SK-N-SH treated with all-trans-retinoic acid at 6 μM for 48 hours (cell line): ENCODE data around the gene ENTPD7.
"Not testable (repeated sequence)": the region's sequence is repeated elsewhere in the genome, so short reads cannot be mapped to it uniquely, and the experiment has no call there.

ENCODE experiments used
- ATAC-seq: fragments of 200-7000 bp; cut with Tn5 transposase; 3 replicates; pipeline ENCODE4 v1.9.1; 2020; ENCODE audit warnings: mild to moderate bottlenecking, moderate library complexity
- BACH2 ChIP-seq: fragments of 250-450 bp; sonication (Bioruptor Pico); IDR thresholded peaks from 2 replicates; pipeline ENCODE4 v1.9.0; 2021; ENCODE audit warnings: mild to moderate bottlenecking, borderline replicate concordance
- CREB5 ChIP-seq: fragments of 250-450 bp; sonication (Bioruptor Pico); IDR thresholded peaks from 2 replicates; pipeline ENCODE4 v1.5.1; 2020; ENCODE audit warnings: low read depth, mild to moderate bottlenecking, moderate library complexity
- CSDC2 ChIP-seq: fragments of 250-450 bp; sonication (Bioruptor Pico); IDR thresholded peaks from 2 replicates; pipeline ENCODE4 v1.5.0; 2020; ENCODE audit warnings: mild to moderate bottlenecking, moderate library complexity
- CSRNP3 ChIP-seq: fragments of 250-450 bp; sonication (Bioruptor Pico); IDR thresholded peaks from 2 replicates; pipeline ENCODE4 v1.5.1; 2021; ENCODE audit warnings: mild to moderate bottlenecking, moderate library complexity
- ESRRG ChIP-seq: fragments of 250-450 bp; sonication (Bioruptor Pico); IDR thresholded peaks from 2 replicates; pipeline ENCODE4 v1.6.1; 2021; ENCODE audit warnings: mild to moderate bottlenecking
- GLIS3 ChIP-seq: fragments of 250-450 bp; sonication (Bioruptor Pico); IDR thresholded peaks from 2 replicates; pipeline ENCODE4 v1.5.0; 2020; ENCODE audit warnings: mild to moderate bottlenecking, moderate library complexity
- ISL1 ChIP-seq: fragments of 250-450 bp; sonication (Bioruptor Pico); IDR thresholded peaks from 2 replicates; pipeline ENCODE4 v2.1.2; 2022; ENCODE audit warnings: mild to moderate bottlenecking, moderate library complexity
- PATZ1 ChIP-seq: fragments of 250-450 bp; sonication (Bioruptor Pico); IDR thresholded peaks from 2 replicates; pipeline ENCODE4 v1.8.0; 2020; ENCODE audit warnings: mild to moderate bottlenecking, moderate library complexity, borderline replicate concordance
- POU6F1 ChIP-seq: fragments of 250-450 bp; sonication (Bioruptor Pico); IDR thresholded peaks from 2 replicates; pipeline ENCODE4 v1.8.0; 2021; ENCODE audit warnings: low read depth, mild to moderate bottlenecking, moderate library complexity, borderline replicate concordance
- PPARA ChIP-seq: fragments of 250-450 bp; sonication (Bioruptor Pico); IDR thresholded peaks from 2 replicates; pipeline ENCODE4 v1.5.0; 2020; ENCODE audit warnings: mild to moderate bottlenecking, borderline replicate concordance
- RARB ChIP-seq: fragments of 250-450 bp; sonication (Bioruptor Pico); IDR thresholded peaks from 2 replicates; pipeline ENCODE4 v1.8.0; 2021; ENCODE audit warnings: mild to moderate bottlenecking, moderate library complexity
- SNAI2 ChIP-seq: fragments of 250-450 bp; sonication (Bioruptor Pico); IDR thresholded peaks from 2 replicates; pipeline ENCODE4 v1.5.0; 2020; ENCODE audit warnings: mild to moderate bottlenecking, moderate library complexity
- TSHZ2 ChIP-seq: fragments of 250-450 bp; sonication (Bioruptor Pico); IDR thresholded peaks from 2 replicates; pipeline ENCODE4 v1.5.0; 2020; ENCODE audit warnings: mild to moderate bottlenecking, moderate library complexity
- ZC3H10 ChIP-seq: fragments of 250-450 bp; sonication (Bioruptor Pico); IDR thresholded peaks from 2 replicates; pipeline ENCODE4 v1.5.1; 2021; ENCODE audit warnings: mild to moderate bottlenecking, moderate library complexity
- ZFP3 ChIP-seq: fragments of 250-450 bp; sonication (Bioruptor Pico); IDR thresholded peaks from 2 replicates; pipeline ENCODE4 v1.5.0; 2020; ENCODE audit warnings: mild to moderate bottlenecking, moderate library complexity
- ZFP30 ChIP-seq: fragments of 450-650 bp; formaldehyde crosslinking; IDR thresholded peaks from 2 replicates; pipeline ENCODE4 v1.5.0; 2022; ENCODE audit warnings: mild to moderate bottlenecking, moderate library complexity
- ZNF565 ChIP-seq: fragments of 450-650 bp; formaldehyde crosslinking; conservative IDR thresholded peaks from 2 replicates; pipeline ENCODE4 v1.5.0; 2020; ENCODE audit warnings: low read depth, mild to moderate bottlenecking, moderate library complexity
- ZNF70 ChIP-seq: fragments of 450-650 bp; formaldehyde crosslinking; IDR thresholded peaks from 2 replicates; pipeline ENCODE4 v1.5.0; 2020; ENCODE audit warnings: mild to moderate bottlenecking, moderate library complexity
- ZNF8 ChIP-seq: fragments of 450-650 bp; formaldehyde crosslinking; IDR thresholded peaks from 2 replicates; pipeline ENCODE4 v1.5.0; 2020; ENCODE audit warnings: mild to moderate bottlenecking, moderate library complexity

ENTPD7 gene

GRCh38 chr10:99733366-99733765 lies 74.1 kb downstream of the ENTPD7 start:
- ATAC-seq: no peak
- no peak for TF ChIP-seq ESRRG
- no peak for TF ChIP-seq CSDC2 (CRISPR knock-in tag)
- TF ChIP-seq ZC3H10 (CRISPR knock-in tag): no peak
- no peak for TF ChIP-seq TSHZ2
- no peak for TF ChIP-seq ZFP30 (CRISPR knock-in tag)
- no peak for TF ChIP-seq PATZ1 (CRISPR knock-in tag)
- TF ChIP-seq CSRNP3 (CRISPR knock-in tag): no peak
- TF ChIP-seq POU6F1: no peak
- no peak for TF ChIP-seq SNAI2 (CRISPR knock-in tag)

- not testable (repeated sequence) for ATAC-seq
These were observed 74.8 kb downstream of the ENTPD7 start for GRCh38 chr10:99734111-99734510.

GRCh38 chr10:99740260-99740659 lies 81.0 kb downstream of the ENTPD7 start:
- TF ChIP-seq ZC3H10 (CRISPR knock-in tag): no peak
- TF ChIP-seq PPARA: no peak
- no peak for TF ChIP-seq ZNF70
- TF ChIP-seq ISL1 (CRISPR knock-in tag): no peak
- no peak for TF ChIP-seq BACH2
- no peak for TF ChIP-seq TSHZ2
- TF ChIP-seq ESRRG: no peak
- TF ChIP-seq SNAI2 (CRISPR knock-in tag): no peak
- no peak for TF ChIP-seq CREB5
- no peak for TF ChIP-seq ZFP3 (CRISPR knock-in tag)
- TF ChIP-seq CSRNP3 (CRISPR knock-in tag): no peak
- no peak for TF ChIP-seq POU6F1
- TF ChIP-seq ZNF8: no peak
- no peak for TF ChIP-seq PATZ1 (CRISPR knock-in tag)
- no peak for TF ChIP-seq RARB (CRISPR knock-in tag)
- TF ChIP-seq GLIS3 (CRISPR knock-in tag): no peak
- TF ChIP-seq ZNF565 (CRISPR knock-in tag): no peak
- no peak for TF ChIP-seq CSDC2 (CRISPR knock-in tag)
- no peak for ATAC-seq
